ENCODE results near the gene MYO1A. TPM values are rescaled to one million over a fixed set of nuclear protein-coding genes. Genes with fewer than 3 reads are reported as not detected.
"Not testable (repeated sequence)": the region's sequence is repeated elsewhere in the genome, so short reads cannot be mapped to it uniquely, and the experiment has no call there.

The MYO1A gene
- total RNA-seq, 1 experiment from 2014 or later, result not detected

DNA sequence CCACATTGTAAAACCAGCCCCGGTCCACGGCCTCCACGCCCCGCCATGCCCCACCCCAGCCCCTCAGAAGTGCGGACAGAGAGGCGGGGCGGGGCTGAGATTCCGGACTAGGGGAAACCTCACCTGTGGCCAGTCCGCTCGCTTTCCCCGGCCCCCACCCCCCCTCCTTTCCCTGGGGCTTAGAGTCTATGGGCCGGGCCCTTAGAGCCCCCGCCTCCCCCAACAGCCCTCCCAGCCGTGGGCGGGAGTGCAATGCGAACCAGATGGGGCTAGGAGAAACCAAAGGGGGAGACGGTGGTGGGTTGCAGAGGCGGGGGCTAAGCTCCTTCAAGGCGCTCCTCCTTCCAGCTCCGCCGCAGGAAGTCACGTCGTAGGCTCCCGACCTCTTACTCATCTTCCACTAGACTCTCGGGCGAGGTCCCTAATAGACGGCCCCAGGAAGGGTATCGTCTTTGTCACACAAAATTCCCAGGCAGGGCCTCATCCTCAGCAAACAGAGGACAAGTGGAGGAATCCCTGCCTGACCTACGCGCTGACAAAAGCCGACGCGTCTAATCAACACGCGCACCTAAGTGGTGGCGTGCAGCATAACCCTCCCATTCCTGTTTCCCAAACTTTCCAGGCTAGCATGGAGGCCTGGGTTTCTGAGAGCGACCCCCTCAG is 37.9 kb upstream of the MYO1A start:
- peak; percentile 92 for DNase-seq (ENCODE audit: low spot score)

DNA sequence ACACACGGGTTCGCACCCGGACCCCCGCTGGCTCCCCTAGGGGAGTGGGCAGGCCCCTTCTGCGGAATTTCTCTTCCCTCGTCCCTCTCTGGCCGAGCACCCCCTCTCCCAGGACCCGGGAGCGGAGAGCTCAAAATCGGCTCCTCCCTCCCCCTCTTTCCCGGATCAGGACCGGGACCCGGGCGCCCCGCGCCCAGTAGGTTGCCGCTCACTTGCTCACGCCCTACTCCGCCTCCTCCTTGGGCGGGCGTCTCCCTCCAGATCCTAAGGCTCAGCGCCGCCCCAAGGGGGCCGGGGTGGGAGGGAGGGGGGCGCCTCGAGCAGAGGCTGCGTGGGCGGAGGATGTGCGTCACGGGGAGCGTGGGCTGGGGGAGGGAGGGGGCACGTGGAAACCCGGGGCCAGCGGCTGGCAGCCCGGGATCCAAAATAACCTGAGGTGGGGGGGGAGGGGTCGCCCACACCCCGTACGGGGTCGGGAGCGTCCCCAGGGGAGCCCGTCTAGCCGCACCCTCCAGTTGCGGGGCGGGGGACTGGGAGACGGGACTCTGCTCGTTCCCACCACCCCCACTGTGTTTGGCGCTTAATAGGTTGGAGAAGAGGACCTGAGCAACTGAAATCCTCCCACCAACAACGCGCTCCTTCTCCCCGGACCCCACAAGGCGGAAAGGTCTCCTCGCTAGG is 37.2 kb upstream of the MYO1A start:
- DNase-seq (ENCODE audit: low spot score), result peak; percentile 76

DNA sequence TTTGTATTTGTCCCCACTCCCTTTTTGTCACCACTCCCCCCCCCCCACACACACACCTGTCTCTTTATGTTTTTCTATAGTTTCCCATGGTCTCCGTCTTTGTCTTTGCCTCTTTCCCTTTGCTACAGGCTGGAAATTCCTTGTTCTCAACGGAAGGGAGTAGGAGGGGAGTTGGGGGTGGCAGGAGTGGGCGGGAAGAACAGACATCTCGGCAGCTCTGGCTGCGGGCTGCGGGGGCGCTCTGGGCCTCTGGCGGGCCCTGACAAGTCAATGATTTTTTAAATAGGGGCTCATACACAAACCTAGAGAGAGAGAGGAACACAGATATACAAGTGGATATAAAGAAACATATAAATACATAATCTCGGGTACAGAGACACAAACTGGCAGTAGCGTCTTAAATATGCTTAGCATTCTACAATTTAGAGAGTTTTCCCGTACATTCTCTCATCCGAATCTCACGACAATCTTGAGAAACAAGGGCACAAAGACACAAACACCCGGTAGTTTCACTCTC is 36.6 kb upstream of the MYO1A start:
- peak; percentile 62 for DNase-seq (ENCODE audit: low spot score)

DNA sequence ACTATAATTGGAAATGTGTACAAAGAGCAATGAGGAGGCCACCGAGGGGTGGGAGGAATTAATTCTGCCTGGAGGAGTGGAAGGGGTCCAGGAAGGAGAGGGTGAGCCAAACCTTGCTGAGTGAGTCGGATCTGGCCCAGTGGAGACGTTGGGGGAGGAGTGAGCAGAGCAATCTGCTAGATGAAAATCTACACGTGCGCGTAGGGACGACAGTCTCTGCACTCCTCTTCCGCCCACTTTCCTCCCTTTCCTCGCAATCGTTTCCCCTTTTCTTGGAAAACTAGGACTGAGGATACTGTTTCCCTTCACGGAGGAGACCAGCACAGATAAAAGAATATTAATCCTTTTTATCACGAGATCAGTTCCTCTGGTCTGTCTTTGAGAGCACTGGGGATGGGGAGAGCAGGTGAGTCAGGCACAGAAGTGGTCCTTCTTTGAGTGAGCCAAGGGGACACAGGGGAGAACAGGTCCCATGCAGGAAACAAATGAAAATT is 36.1 kb upstream of the MYO1A start:
- DNase-seq (ENCODE audit: low spot score), result no peak

DNA sequence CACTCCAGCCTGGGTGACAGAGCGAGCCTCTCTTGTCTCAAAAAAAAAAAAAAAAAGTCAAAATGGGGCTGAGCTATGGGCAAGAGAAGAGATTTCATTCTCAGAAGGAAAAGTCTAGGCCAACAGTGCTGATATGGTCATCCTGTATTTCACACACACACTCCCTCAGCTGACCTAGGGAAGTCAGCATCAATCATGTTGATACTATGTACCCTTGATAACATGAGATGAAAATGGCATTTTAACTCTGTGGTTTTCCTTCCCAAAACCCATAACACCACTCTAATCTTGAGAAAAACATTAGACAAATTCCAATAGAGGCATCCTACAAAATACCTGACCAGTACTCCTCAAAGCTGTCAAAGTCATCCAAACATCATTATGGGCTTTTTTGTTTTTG is 30.9 kb upstream of the MYO1A start:
- no peak for DNase-seq (ENCODE audit: low spot score)

DNA sequence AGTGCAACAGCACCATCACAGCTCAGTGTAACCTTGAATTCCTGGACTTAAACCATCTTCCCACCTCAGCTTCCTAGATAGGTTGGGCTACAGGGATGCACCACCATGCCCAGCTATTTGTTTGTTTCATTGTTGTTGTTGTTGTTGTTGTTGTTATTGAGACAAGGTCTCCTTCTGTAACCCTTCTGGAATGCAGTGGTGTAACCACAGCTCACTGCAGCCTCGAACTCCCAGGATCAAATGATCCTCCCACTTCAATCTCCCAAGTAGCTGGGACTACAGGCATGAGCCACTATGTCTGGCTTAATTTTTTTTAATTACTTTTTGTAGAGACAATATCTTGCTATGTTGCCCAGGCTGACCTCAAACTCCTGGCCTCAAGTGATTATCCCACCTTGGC is 29.9 kb upstream of the MYO1A start:
- DNase-seq (ENCODE audit: low spot score), result no peak

DNA sequence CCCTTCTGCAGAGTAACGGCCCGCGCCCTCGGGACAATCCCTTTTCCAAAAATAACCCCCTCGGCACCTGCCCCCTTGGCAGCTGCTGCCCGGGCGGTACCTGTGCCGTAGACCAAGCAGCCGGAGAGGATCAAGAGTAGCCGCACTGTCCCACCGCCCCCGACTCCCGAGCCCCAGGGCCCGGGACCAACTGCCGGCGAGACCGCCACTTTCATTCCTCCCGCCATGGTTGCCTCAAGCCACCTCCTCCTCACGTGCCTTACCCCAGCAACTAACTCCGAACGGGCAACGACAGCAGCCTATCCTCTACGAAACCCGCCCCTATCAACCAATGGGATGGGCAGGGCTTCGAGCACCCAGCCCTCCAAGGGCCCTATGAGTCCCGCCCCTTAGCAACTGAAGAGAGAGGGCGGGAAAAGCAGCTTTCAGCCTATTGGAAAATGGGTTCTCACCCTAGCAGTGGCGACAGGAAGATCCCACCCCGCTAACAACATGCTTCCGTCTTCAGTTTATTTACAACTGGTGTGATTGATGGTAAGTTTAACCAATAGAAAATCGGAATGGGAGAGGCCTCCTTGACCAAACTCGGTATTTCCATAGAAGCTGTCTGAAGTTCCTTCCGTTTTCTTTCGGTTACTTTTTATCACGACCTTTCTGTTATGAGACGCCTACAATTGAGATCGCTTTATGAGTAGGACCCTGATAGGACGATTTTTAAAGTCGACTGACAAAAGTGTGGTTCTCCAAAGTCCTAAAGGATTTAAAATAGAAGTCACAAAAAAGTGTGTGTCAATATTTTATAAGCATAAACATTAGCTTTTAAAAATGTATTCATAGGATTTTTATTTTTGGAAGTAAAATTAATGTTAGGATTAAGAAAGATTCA is 28.8 kb upstream of the MYO1A start, which contains the start of gene NEMP1:
TSS of gene NEMP1 (minus strand) at position 273 of the 886 bp plus-strand sequence. CDS start at position 227, 46 bp downstream.
- peak; percentile 100 for DNase-seq (ENCODE audit: low spot score)

DNA sequence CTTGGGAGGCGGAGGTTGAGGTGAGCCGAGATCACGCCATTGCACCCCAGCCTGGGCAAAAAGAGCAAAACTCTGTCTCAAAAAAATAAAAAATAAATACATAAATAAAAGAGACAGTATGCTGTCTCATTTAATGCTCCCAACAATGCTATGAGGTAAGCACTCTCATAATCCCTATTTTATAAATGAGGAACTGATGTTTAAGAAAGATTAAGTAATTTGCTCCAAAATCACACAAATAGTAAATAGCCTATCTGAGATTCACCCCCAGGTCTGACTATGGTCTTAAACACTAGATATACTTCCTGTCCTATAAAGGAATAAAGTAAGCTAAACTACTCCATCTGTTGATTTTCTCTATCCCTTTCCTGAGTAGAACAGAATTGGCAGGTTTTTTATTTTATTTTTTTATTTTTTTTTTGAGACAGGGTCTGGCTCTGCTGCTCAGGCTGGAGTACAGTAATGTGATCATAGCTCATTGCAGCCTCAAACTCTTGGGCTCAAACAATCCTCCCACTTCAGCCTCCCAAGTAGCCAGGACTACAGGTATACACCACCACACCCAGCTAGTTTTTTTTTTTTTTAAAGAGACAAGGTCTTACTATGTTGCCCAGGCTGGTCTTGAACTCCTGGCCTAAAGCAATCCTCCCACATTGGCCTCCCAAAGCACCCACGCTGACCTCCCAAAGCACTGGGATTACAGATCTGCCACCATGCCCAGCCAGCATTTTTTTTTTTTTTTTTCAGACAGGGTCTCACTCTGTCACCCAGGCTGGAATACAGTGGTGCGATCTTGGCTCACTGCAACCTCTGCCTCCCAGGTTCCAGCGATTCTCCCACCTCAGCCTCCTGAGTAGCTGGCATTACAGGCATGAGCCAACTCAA is 23.9 kb upstream of the MYO1A start:
- not testable (repeated sequence) for DNase-seq (ENCODE audit: low spot score)

DNA sequence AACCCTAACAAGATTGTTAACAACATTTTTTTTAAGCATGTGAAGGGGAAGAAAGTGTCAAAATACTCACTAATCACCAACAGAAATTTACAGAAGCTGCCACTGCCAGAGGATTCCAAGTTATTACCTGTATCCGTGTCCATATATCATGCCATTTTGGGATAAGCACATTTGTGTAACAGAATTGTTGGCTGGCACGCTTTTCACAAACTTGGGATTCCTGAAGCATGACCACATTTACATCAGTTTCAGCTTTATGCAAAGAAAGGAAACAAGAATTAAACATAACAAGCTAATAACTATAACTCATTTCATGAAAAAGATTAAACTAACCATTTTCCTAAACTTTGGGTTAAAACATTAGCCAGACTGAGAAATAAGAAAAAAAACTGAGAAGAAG is 22.7 kb upstream of the MYO1A start:
- no peak for DNase-seq (ENCODE audit: low spot score)

DNA sequence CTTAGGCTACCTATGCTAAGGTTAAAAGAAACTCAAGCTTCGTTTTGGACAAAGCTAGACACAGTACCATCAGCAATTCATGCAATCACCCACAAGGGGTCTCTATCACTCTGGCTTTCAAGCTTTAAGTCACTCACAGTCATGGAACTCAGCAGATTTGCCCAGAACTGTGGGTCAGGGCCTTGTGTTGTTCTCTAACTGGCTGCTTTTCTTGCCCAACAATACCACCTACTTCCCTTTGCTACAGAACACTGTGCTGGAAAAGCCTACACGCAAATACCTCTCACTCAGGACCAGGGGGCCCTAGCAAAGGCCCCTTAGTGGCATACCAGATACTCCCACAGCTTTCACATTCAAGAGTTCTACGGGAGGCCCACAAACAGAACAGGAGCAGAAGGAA is 19.6 kb upstream of the MYO1A start:
- DNase-seq (ENCODE audit: low spot score), result peak; percentile 57

DNA sequence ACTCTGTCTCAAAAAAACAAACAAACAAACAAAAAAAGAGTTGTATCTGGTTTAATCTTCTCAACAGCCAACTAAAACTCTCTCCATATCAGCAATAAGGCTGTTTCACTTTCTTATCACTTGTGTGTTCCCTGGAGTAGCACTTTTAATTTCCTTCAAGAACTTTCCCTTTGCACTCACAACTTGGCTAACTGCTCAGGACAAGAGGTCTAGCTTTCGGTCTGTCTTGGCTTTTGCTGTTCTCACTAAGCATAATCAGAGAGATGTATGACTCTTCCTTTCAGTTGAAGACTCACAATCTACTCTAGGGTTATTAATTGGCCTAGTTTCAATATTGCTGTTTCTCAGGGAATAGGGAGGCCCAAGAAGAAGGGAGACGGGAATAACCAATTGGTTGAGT is 16.3 kb upstream of the MYO1A start:
- DNase-seq (ENCODE audit: low spot score), result no peak

DNA sequence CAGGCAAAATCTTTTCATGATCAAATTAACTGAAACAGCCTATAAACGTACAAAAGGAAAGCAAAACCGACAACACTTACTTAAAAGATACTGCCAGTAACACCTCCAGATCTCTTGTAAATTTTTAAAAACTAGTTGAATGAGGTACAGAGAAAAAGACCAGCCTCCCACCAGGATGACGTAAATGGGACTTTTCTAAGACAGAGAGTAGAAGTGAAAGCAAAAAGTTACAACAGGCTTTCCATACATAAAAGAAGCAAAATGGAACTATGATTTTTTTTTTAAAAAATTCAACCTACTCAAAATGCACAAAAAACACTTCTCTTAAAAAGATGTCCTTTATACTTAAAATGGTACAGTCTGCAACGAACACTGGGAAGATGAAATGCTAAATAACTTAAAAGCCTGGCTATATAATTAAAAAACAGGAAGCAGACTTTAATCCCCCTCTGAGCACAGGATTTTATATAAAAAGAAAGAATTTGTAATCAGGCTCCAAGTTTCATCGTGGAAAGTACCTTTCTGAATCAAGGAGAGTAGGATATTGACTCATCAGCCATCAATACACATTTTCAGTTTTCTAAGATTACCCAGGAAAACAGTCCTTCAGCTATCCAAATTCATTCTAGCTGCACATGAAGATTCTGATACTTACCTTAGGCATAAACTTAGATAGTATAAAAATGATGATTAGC is 14.2 kb upstream of the MYO1A start:
- DNase-seq (ENCODE audit: low spot score), result no peak

DNA sequence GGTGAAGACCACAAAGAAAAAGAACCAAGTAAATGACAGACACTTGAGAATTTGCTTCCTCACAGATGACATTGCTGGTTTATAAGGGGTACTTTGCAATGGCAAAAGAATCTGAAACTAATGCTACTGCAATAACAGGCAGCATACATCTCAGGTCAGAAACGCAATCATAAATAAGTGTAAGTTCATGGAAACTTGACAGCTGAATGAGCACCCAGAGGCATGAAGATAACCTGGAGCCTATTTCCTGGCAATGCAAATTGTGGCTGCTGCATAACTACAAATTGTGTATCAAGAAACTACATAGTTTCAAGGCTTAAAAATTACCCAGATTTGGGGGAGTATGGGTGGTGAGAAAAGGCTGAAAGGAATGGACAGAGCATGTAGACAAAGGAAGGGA is 8.5 kb upstream of the MYO1A start:
- no peak for DNase-seq (ENCODE audit: low spot score)

DNA sequence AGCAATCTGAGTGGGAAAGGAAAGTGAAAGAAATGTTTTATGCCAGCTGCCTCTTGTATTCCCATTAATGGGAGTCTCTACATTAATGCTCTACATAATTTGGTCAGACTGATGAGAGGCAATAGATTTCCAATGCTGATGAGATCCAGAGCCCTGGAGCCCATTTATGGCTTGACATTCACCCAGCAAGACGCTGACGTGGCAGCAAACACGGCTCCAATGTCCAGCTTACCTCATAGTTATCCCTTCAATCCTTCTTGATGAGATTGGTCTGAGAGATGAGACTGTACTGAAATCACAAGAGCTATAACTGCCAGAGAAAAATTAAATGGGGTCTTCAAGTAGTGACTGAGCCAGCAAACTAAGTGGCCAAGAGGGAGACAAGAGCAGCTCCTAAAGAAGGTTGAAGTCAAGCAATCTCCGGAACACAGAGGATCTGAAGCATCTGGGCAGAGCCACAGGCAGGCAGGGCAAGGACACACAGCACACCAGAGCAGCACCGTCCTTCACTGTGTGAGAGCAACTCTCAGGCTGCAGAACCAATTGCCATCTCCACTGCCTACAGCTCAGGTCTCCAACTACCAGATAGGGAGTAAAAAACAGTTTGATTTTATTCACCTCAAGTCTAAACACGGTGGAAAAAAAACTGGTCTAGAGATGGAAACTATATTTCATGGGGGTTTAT is 7.3 kb upstream of the MYO1A start:
- DNase-seq (ENCODE audit: low spot score), result no peak

DNA sequence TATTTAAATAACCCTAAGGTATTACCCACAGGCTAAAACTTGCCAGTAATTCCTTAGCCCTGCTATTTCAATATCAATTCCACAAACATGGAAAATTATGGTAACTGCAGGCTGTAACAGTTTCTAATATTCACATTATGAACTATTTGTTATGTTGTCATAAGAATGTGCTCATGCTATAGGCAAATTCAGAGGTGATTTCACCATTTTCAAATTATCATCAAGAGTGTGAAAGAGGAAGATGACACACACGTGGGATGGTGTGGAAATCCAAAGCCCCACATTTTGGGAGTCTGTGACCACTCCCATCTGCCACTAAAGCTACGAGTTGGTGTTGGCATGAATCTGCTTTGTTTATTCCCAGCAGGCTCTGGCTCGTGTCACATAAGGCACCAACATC is 5.9 kb upstream of the MYO1A start:
- DNase-seq (ENCODE audit: low spot score), result no peak

DNA sequence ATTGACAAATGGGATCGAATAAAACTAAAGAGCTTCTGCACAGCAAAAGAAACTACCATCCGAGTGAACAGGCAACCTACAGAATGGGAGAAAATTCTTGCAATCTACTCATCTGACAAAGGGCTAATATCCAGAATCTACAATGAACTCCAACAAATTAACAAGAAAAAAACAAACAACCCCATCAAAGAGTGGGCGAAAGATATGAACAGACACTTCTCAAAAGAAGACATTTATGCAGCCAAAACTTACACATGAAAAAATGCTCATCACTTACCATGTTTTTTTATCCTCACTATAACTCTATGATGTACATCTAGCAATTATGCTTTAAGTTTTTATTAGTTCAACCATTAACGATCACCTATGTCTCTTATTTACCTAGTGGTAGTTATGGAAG is 4.0 kb upstream of the MYO1A start:
- not testable (repeated sequence) for DNase-seq (ENCODE audit: low spot score)

DNA sequence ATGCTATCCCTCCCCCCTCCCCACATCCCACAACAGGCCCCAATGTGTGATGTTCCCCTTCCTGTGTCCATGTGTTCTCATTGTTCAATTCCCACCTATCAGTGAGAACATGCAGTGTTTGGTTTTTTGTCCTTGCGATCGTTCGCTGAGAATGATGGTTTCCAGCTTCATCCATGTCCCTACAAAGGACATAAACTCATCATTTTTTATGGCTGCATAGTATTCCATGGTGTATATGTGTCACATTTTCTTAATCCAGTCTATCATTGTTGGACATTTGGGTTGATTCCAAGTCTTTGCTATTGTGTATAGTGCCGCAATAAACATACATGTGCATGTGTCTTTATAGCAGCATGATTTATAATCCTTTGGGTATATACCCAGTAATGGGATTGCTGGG is 3.2 kb upstream of the MYO1A start:
- DNase-seq (ENCODE audit: low spot score), result not testable (repeated sequence)

DNA sequence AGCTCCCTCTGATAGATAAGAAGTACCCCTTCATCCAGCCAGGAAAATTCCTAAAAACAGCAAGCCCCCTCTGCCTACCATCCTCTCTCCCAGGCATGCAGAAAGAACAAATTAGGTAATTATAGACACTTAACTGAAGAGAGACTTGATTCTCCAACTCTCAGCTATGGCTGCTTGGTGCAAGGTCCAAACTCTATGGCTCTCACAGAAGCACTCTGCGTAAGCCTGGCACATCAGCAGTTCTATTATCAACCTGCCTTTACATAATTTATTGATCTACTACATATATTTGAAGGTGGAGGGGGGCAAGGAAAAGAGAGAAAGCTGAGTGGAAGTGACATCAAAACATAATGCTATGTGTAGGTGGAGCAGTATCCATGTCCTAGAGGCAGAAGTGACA is 1.1 kb upstream of the MYO1A start:
- DNase-seq (ENCODE audit: low spot score), result no peak

DNA sequence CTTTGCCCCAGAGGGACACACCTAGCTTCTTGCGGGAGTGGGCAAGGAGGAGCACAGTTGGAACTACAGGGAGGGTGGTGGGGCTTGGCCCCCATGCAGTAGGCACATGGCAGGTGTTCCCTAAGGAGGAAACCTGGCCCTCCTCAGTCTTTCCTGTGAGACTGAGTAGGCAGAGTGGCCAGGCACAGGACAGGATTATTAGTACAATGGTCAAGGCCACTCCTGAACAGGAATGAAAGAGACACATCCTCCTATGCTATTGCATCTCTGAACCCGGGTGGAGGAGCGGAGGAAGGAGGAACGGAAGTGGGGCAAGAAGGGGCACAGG is 846 bp downstream of the MYO1A start:
- no peak for DNase-seq (ENCODE audit: low spot score)

Measured in H4 (cell line).